MCF 10A (cell line): Measurements from ENCODE around the gene CA10. TPM values are rescaled to one million over a fixed set of nuclear protein-coding genes. Genes with fewer than 3 reads are reported as not detected.

ENCODE experiments used
- BruUV-seq: library from RNA; stranded (reverse); fragments of 400-500 nt; replicated peaks from 2 replicates; lab custom pipeline; 2021; lab: Mats Ljungman, UMichigan
- CTCF ChIA-PET: fragments of 300-600 bp; sonication (Branson Sonifier 250); formaldehyde crosslinking; extraction: SDS; loops from one replicate; lab custom pipeline; 2021; ENCODE audit warnings: antibody characterized with exemption, inconsistent platforms; lab: Yijun Ruan, JAX
- POLR2A ChIA-PET: fragments of 300-600, 350-650 bp; sonication (Branson Sonifier 250); formaldehyde crosslinking; extraction: SDS; loops from one replicate; lab custom pipeline; 2020; ENCODE audit warnings: antibody characterized with exemption, inconsistent platforms; lab: Yijun Ruan, JAX
- DNase-seq: peaks from one replicate; pipeline ENCODE4 v3.0.0-alpha.2; 2018; ENCODE audit not compliant: unreplicated experiment
- H3K27ac Mint-ChIP-seq: one replicate; pipeline ENCODE4 v1.8.0; 2022; ENCODE audit warnings: mild to moderate bottlenecking, low read depth, mixed read lengths; ENCODE audit not compliant: unreplicated experiment
- H3K27me3 Mint-ChIP-seq: one replicate; pipeline ENCODE4 v1.8.0; 2022; ENCODE audit warnings: mixed read lengths; ENCODE audit not compliant: insufficient read depth, unreplicated experiment
- H3K36me3 Mint-ChIP-seq: one replicate; pipeline ENCODE4 v1.8.0; 2022; ENCODE audit warnings: mild to moderate bottlenecking, moderate library complexity, mixed read lengths; ENCODE audit not compliant: insufficient read depth, unreplicated experiment
- H3K4me1 Mint-ChIP-seq: one replicate; pipeline ENCODE4 v1.8.0; 2022; ENCODE audit warnings: mixed read lengths; ENCODE audit not compliant: insufficient read depth, unreplicated experiment
- H3K4me3 Mint-ChIP-seq: one replicate; pipeline ENCODE4 v1.8.0; 2022; ENCODE audit warnings: mild to moderate bottlenecking, moderate library complexity, mixed read lengths; ENCODE audit not compliant: unreplicated experiment
- H3K9me3 Mint-ChIP-seq: one replicate; pipeline ENCODE4 v1.8.0; 2022; ENCODE audit warnings: mixed read lengths; ENCODE audit not compliant: unreplicated experiment
- intact Hi-C: fragments of 100-400 bp; cut with micrococcal nuclease; formaldehyde crosslinking; loops from 2 replicates; pipeline ENCODE4 v1.14.1; 2022
- total RNA-seq: library from RNA; stranded (reverse); gene quantifications from 2 replicates; pipeline ENCODE4 v1.2.3, GENCODE V29; 2022
- TF ChIP-seq, protein P1 (sequence below): fragments of 200-600 bp; IDR thresholded peaks from one replicate; pipeline ENCODE4 v1.8.0; 2022; ENCODE audit warnings: antibody characterized with exemption, mild to moderate bottlenecking; ENCODE audit not compliant: unreplicated experiment

The CA10 gene
- total RNA-seq, 1 experiment from 2014 or later: not detected

GRCh38 chr17:51710634-51710979, 447.9 kb downstream of the CA10 start:
- Mint-ChIP-seq H3K4me3 (no peak overlapping the region), H3K4me1 (peaks cover 27% of the 10 kb centered on the region), H3K27ac (no peak overlapping the region), H3K9me3 (no peaks in the 10 kb centered on the region), H3K36me3 (no peaks in the 10 kb centered on the region), H3K27me3 (no peaks in the 10 kb centered on the region)
- ChIA-PET CTCF (interaction anchor here (1.0 kb wide), 1 partner anchor 26 kb away, joined by 3 read pairs; no protein-coding TSS in a partner anchor), POLR2A (no interaction called here)
- intact Hi-C loops: no loop called here
- no TSS peak for BruUV-seq
- TF ChIP-seq, protein P1, sequence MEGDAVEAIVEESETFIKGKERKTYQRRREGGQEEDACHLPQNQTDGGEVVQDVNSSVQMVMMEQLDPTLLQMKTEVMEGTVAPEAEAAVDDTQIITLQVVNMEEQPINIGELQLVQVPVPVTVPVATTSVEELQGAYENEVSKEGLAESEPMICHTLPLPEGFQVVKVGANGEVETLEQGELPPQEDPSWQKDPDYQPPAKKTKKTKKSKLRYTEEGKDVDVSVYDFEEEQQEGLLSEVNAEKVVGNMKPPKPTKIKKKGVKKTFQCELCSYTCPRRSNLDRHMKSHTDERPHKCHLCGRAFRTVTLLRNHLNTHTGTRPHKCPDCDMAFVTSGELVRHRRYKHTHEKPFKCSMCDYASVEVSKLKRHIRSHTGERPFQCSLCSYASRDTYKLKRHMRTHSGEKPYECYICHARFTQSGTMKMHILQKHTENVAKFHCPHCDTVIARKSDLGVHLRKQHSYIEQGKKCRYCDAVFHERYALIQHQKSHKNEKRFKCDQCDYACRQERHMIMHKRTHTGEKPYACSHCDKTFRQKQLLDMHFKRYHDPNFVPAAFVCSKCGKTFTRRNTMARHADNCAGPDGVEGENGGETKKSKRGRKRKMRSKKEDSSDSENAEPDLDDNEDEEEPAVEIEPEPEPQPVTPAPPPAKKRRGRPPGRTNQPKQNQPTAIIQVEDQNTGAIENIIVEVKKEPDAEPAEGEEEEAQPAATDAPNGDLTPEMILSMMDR: no peak
- no peak for DNase-seq

- no TSS peak for BruUV-seq
- POLR2A ChIA-PET: no interaction called here
- H3K27ac Mint-ChIP-seq: peak overlapping the region; percentile 13
- no peaks in the 10 kb centered on the region for H3K27me3 Mint-ChIP-seq
- CTCF ChIA-PET: interaction anchor here (1.0 kb wide), 1 partner anchor 26 kb away, joined by 3 read pairs; no protein-coding TSS in a partner anchor
- peaks cover 27% of the 10 kb centered on the region for H3K4me1 Mint-ChIP-seq
- no peak overlapping the region for H3K4me3 Mint-ChIP-seq
- H3K9me3 Mint-ChIP-seq: no peaks in the 10 kb centered on the region
- intact Hi-C loops: no loop called here
- peak; percentile 8 for DNase-seq
- no peaks in the 10 kb centered on the region for H3K36me3 Mint-ChIP-seq
- TF ChIP-seq, protein P1: no peak
Observed at GRCh38 chr17:51709694-51710633, 448.6 kb downstream of the CA10 start.

- peak; percentile 22 for DNase-seq
- Mint-ChIP-seq H3K27ac (no peak overlapping the region), H3K9me3 (no peaks in the 10 kb centered on the region), H3K36me3 (no peaks in the 10 kb centered on the region), H3K4me1 (peaks cover 33% of the 10 kb centered on the region), H3K27me3 (no peaks in the 10 kb centered on the region), H3K4me3 (no peak overlapping the region)
- CTCF ChIA-PET: interaction anchor here (0.6 to 0.7 kb wide), 2 partner anchors 156 to 467 kb away, joined by 3 read pairs; no protein-coding TSS in a partner anchor
- POLR2A ChIA-PET: no interaction called here
- no TSS peak for BruUV-seq
- intact Hi-C loops: no loop called here
- TF ChIP-seq, protein P1: no peak
Observed at GRCh38 chr17:51707216-51707615, 451.3 kb downstream of the CA10 start.

DNA sequence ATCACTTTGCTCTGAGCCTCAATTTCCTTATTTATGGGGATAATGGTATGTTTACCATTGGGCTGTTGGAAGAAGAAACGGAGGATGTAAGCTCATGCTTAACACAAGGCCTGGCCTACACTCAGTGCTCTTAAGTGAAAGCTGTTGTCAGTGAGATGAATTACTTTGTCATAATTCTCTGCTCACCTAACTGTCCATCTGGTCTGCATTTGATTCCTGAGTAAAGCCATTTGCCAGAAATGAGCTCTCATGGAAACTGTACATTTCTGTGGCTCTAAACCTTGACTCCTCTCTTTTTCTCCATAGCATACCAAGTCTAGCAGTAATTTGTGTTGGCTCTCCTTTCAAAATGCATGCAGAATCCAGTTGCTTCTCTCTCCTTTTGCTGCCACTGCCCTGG, 452.4 kb downstream of the CA10 start:
- no peaks in the 10 kb centered on the region for H3K36me3 Mint-ChIP-seq
- no peaks in the 10 kb centered on the region for H3K9me3 Mint-ChIP-seq
- H3K4me3 Mint-ChIP-seq: no peak overlapping the region
- BruUV-seq: no TSS peak
- intact Hi-C loops: no loop called here
- H3K4me1 Mint-ChIP-seq: peaks cover 33% of the 10 kb centered on the region
- no peak overlapping the region for H3K27ac Mint-ChIP-seq
- DNase-seq: no peak
- TF ChIP-seq, protein P1: no peak
- CTCF ChIA-PET: interaction anchor here (0.8 to 1.2 kb wide), 3 partner anchors 13 to 60 kb away, joined by 3 read pairs; no protein-coding TSS in a partner anchor
- no peaks in the 10 kb centered on the region for H3K27me3 Mint-ChIP-seq
- POLR2A ChIA-PET: no interaction called here
